GM18502 (cell line): Measurements from ENCODE around the gene EEF1B2.
"Not testable (repeated sequence)": the region's sequence is repeated elsewhere in the genome, so short reads cannot be mapped to it uniquely, and the experiment has no call there.

Experiments used
- ATAC-seq: cut with Tn5 transposase; IDR thresholded peaks from one replicate; pipeline ENCODE4 v1.9.1; 2021; ENCODE audit warnings: mild to moderate bottlenecking; ENCODE audit not compliant: unreplicated experiment, poor library complexity

EEF1B2 gene

DNA sequence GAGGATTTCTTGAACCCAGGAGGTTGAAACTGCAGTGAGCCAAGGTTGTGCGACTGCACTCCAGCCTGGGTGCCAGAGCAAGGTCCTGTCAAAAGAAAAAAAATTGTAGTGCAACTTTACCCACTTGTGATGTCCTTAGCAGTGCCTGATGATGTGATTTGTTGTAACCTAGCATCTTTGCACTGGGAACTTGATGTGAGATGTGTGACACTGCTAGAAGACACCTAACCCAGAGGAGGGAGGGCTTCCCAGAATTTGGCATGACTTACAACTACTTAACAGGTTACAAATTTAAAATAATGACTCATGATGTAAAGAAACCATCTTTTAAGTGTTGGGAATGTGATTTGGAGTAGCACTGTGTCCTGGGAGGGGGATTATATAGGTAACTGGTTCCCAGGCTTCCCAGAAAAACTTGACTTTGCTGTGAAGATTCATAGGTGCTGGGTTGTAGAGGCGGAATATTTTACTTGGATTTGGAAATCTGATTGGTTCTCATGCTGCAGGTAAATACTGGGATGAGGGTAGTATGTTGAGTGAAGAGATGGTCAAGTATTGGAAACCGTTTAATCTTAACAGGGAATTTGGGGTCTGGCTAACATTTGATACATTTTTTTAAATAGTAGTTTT, 3.7 kb downstream of the EEF1B2 start:
- no peak for ATAC-seq

DNA sequence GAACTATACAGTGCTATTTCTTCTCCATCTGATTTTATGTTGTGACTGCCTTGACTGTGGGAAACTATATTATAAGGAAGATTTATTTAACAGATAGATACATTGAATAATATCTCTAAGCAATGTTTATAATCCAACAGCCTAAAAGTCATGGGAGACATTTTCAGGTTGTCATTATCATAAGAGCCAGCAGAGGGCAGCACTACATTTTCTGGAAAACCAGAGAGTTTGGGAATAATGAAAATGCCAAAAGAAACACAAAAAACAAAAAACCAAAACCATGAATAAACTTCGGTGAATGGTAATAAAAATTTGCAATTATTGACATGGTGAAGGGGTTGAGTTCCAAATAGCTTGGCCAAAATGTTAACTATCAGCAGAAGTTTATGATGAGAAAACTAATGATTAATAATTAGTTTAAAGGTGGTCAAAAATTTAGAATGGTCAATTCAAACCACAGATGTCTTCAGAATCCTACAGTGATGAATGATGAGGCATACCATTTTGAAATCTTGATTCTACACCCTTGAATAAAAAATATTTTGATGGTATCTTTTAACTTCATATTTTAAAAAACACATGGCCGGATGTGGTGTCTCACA, 4.7 kb downstream of the EEF1B2 start:
- ATAC-seq = no peak

DNA sequence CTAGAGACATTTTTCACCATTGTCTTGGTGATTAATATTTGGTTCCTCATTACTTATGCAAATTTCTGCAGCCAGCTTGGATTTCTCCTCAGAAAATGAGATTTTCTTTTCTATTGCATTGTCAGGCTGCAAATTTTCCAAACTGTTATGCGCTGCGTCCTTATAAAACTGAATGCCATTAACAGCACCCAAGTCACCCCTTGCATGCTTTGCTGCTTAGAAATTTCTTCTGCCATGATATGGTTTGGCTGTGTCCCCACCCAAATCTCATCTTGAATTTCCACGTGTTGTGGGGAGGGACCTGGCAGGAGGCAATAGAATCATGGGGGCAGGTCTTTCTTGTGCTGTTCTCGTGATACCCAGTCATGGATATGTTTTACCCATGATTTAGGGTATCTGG, 8.5 kb downstream of the EEF1B2 start:
- ATAC-seq = not testable (repeated sequence)

DNA sequence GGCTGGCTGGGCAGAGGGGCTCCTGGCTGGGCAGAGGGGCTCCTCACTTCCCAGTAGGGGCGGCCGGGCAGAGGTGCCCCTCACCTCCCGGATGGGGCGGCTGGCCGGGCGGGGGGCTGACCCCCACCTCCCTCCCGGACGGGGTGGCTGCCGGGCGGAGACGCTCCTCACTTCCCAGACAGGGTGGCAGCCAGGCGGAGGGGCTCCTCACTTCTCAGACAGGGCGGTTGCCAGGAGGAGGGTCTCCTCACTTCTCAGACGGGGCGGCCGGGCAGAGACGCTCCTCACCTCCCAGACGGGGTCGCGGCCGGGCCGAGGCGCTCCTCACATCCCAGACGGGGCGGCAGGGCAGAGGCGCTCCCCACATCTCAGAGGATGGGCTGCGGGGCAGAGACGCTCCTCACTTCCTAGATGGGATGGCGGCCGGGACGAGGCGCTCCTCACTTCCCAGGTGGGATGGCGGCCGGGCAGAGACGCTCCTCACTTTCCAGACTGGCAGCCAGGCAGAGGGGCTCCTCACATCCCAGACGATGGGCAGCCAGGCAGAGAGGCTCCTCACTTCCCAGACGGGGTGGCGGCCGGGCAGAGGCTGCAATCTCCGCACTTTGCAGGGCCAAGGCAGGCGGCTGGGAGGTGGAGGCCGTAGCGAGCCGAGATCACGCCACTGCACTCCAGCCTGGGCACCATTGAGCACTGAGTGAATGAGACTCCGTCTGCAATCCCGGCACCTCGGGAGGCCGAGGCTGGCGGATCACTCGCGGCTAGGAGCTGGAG, 12.1 kb downstream of the EEF1B2 start:
- not testable (repeated sequence) for ATAC-seq

DNA sequence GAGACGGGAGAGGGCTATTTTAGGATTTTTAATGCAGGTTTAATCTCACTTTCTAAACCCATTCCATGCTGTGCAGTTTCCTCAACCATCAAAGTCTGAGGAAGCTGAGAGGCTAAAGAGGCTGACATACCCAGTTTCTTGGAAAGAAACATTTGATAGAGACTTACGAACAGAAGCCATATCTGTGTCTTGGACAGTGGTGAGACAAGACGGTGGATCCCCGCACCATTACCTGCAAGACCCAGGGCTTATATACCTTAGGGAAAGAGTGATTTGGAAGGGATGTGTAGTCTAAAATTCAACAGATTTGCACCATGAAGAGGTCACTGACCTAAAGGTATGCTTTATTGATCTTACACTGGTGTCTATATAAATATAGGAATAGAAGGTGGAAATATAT, 13.5 kb downstream of the EEF1B2 start:
- no peak for ATAC-seq

DNA sequence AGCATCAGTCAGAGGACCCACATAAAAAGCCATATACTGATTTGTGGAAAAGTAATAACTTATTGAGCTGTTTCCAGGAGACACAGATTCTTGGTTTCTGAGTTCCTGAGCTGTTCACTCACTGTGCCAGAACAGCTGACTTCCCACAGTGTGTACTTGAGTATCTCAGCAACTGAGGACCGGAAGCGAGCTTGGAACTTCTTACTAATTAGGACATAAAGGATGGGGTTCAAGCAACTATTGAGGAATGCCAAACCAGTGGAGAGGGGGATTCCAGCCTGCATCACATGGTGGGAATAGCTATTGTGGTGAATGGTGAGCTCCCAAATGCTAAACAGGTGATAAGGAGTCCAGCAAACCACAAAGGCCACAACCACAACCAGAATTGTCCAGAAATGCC, 16.4 kb downstream of the EEF1B2 start:
- no peak for ATAC-seq

DNA sequence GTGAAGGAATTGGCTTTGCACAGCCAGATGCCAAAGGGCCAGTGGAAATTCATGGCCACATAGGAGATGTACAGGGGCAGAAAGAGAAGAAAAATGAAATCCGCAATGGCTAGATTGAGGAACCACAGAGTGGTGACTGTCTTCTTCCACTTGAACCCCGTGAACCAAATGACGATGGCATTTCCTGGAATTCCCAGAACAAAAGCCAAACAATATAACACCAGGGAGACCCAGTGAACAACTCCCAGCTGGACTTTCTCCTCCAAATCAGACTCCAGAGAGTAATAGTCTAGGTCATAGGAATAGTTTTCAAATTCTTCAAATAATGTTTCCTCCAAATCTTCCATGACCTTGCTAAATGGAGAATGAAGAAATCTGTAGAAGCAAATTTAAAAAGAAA, 17.2 kb downstream of the EEF1B2 start:
- no peak for ATAC-seq

DNA sequence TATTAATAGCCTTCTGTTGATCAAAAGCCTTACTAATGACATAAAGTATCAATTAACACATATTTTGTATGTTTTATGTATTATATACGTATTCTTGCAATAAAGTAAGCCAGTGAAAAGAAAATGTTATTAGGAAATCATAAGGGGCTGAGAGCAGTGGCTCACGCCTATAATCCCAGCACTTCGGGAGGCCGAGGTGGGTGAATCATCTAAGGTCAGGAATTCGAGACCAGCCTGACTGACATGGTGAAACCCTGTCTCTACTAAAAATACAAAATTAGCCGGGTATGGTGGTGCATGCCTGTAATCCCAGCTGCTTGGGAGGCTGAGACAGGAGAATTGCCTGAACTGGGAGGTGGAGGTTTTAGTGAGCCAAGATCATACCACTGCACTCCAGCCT, 21.8 kb downstream of the EEF1B2 start:
- ATAC-seq = not testable (repeated sequence)

DNA sequence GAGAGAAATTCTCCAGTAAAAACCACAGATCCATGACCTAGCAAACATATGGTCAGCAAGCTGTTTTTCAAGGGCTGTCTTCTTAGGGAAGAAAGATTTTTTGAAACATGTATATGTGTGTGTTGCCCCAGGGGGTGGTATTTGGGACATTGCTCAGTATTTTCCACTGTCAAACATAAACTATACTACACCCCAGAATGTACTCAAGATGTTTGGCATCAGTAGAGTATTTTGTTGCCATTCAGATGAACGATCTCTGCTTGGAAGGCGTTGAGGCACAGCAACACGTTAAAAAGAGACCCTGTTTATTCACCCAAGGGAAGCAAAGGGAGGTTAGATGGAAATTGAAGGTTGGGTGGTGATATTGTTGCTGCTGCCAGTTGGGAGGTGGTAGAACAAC, 30.0 kb downstream of the EEF1B2 start:
- no peak for ATAC-seq

DNA sequence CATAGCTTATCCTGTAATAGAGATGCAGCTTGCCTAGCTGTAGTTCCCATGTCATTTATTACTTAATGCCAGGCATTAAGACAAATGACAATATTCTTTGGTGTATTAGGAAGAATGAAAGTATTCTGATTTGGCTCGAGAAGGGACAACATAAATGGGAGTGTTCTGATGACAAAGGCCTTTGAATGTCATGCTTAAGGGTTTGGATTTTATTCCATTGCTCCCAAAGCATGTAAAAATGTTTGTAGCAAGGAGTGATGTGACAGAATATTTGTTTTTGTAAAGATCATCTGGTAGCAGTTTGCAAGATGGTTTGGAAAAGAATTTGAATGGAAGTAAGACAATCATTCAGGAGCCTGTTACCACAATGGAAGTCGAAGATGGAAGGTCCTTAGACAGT, 30.4 kb downstream of the EEF1B2 start:
- ATAC-seq = no peak

DNA sequence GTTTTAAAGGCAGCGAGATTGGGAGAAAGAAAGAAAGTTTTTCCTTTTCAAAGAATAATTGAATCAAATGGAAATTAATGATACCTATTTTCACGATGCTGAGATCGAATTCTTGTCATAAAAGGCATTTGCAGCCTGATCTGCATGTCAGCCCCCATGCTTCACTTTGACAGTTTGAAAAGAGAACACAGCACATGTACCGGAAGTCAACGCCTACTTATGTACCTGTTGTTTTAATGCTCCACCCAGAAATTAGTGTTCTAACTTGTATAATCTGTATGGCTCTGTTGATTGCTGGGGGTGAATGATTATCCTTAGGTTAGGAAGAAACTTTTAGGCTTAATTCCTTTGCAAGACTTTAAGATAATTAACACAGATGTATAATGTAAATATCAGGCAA, 31.0 kb downstream of the EEF1B2 start:
- ATAC-seq = no peak

DNA sequence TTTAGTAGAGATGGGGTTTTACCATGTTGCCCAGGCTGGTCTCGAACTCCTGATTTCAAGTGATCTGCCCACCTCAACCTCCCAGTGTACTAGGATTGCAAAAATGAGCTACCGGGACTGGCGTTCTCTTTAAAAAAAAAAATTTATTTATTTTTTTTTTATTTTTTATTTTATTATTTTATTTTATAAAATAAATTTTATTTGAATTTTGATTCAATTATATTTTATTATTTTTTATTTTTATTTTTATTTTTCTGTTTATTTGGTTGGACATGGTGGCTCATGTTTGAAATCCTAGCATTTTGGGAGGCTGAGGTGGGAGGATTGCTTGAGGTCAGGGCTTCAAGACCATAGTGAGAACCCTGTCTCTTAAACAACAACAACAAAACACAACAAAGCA, 32.5 kb downstream of the EEF1B2 start:
- no peak for ATAC-seq

DNA sequence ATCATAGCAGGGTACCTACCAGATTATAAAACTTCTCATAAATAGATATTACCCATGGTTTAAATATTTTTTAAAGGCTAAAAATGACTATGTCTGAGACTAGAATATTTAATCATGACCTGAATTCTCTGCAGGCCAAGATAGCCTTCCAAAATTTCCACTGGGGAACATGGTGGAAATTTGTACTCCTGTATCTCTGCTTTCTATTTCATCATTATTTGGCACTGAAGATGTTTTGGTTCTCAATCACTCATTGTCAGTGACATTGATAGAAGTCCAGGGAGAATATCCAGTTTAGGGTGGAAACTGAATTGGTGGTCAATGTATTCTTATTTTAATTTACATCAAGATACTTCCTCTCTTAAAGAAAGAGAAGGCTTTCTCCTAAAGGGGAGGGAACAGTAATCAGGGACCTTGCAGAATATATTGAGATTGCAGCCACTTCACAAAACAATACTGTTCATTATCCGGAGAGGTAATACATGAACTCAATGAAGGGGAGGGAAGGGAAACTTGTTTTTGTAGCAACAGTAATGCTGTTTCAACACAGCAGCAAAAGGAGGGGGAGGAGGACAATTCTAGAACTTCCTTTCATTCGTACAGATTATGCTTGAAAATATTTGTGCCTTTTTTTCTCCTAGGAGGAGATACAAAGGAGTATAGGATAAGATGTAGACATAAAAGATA, 34.1 kb downstream of the EEF1B2 start:
- ATAC-seq = no peak

DNA sequence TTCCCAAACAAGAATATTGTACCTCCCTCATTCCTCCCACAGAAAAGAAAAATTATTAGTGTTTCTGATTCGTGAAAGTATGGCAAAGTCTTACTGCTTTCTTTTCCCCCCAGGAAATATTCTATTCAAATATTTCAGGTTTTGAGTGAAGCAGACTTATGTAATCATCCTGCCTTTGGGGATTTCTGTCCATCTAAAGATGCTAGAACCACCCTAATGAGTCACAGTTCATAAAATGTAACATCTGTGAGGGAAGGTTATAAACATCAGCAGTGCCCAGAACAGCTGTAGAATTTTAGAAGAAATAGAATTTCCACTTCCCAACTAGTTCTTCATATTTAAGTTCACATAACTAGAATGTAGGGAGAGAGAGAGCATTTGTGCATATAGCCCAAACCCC, 39.0 kb downstream of the EEF1B2 start:
- ATAC-seq = no peak

DNA sequence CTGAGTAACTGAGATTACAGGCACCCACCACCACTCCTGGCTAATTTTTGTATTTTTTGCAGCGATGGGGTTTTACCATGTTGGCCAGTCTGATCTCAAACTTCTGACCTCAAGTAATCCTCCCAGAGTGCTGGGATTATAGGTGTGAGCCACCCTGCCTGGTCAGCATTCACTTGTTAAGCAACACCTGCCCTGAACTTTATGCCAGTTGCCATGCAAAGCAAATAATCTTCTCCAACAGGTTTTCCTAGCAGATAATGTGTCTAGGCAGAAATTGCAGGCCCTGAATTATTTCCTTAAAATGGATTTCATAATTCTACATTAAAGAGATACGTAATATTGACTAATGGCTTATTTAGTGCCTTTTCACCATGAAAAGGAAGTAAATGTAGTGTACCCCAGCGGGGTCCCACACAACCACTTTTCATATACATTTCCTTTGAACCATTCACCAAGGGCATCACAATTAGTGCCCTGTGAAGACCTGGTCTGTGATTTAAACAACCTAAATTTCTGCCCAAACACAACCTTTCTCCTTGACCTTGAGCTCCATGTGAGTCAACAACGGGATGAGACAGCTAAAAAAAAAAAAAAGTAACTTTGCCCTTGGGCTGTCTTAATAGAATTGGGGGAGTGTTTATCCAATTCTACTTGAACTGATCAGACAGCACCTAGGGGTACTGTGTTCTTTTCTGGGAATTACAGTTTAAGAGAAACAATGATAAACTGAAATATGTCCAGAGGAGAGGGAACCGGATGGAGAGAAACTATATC, 41.6 kb downstream of the EEF1B2 start:
- ATAC-seq = no peak

DNA sequence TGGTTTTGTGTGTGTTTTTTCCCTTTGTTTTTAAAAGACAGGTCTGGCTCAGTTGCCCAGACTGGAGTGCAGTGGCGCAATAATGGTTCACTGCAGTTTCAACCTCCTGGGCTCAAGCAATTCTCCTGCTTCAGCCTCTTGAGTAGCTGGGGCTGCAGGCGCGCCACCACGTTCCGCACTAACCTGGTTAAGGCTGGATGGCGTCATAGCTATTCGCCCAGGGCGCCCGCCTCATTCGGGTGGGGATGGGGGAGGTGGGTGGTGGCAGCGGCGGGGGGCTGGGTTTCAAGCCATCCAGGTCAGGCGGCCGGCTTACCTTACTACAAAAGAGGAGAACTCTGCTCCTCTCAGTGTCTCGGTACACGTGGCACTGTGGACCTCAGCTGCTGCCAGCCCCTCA, 42.8 kb downstream of the EEF1B2 start:
- no peak for ATAC-seq

DNA sequence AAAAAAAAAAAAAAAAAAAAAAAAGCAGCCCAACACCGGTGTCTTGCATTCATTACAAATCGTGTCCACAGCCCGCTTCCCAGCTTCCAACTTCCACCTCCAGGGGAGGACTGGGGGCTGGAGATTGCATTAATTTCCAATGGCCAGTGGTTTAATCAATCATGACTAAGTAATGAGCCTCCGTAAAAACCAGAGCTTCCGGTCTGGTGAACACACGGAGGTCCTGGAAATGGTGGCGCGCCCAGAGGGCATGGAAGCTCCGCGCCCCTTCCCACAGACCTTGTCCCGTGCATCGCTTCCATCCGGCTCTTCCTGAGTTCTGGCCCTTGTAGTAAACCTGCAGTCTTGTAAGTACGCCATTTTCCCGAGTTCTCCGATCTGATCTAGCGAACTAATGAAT, 43.6 kb downstream of the EEF1B2 start:
- ATAC-seq = no peak

DNA sequence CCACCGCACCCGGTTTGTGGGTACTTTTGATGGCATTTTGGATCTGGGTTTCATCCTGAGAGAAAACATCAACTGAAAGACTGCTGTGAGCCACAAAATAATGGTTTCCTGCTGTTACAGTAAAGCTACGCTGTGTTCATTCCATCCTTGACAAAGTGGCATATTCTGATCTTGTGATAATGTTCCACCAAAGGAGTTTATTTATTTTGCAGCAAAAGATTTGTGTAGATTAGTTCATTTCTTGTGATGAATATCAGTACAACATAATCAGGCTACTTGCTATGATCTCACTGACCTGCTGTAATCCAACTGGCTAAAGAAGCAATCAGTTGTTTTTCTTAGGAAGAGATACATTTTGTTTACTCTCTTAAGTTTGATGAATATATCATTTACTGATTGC, 45.0 kb downstream of the EEF1B2 start:
- ATAC-seq = no peak

DNA sequence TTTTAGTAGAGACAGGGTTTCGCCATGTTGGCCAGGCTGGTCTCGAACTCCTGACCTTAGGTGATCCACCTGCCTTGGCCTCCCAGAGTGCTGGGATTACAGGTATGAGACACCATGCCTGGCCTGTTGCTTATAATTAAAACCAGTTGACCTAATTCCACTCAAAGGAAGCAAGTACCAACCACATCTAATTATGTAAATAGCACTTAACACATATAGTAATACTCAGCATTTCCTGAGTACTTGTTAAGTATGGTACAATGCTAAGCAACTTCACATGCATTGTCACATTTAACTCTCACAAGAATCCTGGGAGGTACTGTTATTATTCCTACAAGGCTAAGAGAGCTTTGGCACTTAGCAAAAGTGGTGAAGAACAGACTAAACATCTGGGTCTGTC, 47.6 kb downstream of the EEF1B2 start:
- not testable (repeated sequence) for ATAC-seq

DNA sequence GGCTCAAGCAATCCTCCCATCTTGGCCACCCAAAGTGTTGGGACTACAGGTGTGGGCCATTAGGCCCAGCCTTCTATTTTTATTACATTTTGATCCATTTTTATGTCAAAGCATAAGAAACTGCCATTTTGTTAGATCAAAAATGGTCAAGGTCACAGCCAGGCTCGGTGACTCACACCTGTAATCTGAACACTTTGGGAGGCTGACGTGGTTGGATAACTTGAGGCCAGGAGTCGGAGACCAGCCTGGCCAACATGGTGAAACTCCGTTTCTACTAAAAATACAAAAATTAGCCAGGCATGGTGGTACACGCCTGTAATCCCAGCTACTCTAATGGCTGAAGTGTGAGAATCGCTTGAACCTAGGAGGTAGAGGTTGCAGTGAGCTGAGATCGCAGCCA, 49.2 kb downstream of the EEF1B2 start:
- ATAC-seq = no peak
